Lower lobe of right lung (tissue), 2 donors: Measurements from ENCODE around the gene TAGLN2. TPM values are rescaled to one million over a fixed set of nuclear protein-coding genes. Genes with fewer than 3 reads are reported as not detected.
A peak's percentile ranks its signal among the peaks of the same experiment; 100 is the strongest.

Experiments used
- ATAC-seq, 2 donors: fragments of 200-7000 bp; cut with Tn5 transposase; one replicate each; pipeline ENCODE4 v1.9.1; 2020 to 2022; ENCODE audit warnings: mild to moderate bottlenecking in 2 of 2, moderate library complexity in 2 of 2
- DNase-seq: peaks from one replicate; pipeline ENCODE4 v3.0.0-alpha.2; 2020
- H3K27ac ChIP-seq: fragments of 200-600 bp; one replicate; pipeline ENCODE4 v1.8.0; 2022
- H3K27me3 ChIP-seq: fragments of 200-600 bp; one replicate; pipeline ENCODE4 v1.8.0; 2022; ENCODE audit warnings: low read depth
- H3K36me3 ChIP-seq: fragments of 200-600 bp; one replicate; pipeline ENCODE4 v1.8.0; 2022; ENCODE audit warnings: mild to moderate bottlenecking
- H3K4me1 ChIP-seq: fragments of 200-600 bp; one replicate; pipeline ENCODE4 v1.8.0; 2022
- H3K4me3 ChIP-seq: fragments of 200-600 bp; one replicate; pipeline ENCODE4 v1.8.0; 2022; ENCODE audit warnings: mild to moderate bottlenecking
- H3K9me3 ChIP-seq: fragments of 200-600 bp; one replicate; pipeline ENCODE4 v1.8.0; 2022
- CTCF ChIP-seq: fragments of 200-600 bp; IDR thresholded peaks from one replicate; pipeline ENCODE4 v1.8.0; 2022; ENCODE audit warnings: antibody characterized with exemption, mild to moderate bottlenecking
- intact Hi-C: fragments of 100-400 bp; cut with DNase I; formaldehyde crosslinking; loops from one replicate; pipeline ENCODE4 v1.11.0; 2022
- total RNA-seq: library from RNA; stranded (reverse); fragmentation: NEBNext Ultra II Directional; extraction: Animal tissue kit (Norgen Biotek cat#: 25700); gene quantifications from one replicate; pipeline ENCODE4 v1.2.1, GENCODE V29; 2021
- donor health status: DM: no; HTN: yes; CAD: no; lungs with severe emphysema.

The TAGLN2 gene
- total RNA-seq, 1 donor from 2014 or later, result 451 TPM

DNA sequence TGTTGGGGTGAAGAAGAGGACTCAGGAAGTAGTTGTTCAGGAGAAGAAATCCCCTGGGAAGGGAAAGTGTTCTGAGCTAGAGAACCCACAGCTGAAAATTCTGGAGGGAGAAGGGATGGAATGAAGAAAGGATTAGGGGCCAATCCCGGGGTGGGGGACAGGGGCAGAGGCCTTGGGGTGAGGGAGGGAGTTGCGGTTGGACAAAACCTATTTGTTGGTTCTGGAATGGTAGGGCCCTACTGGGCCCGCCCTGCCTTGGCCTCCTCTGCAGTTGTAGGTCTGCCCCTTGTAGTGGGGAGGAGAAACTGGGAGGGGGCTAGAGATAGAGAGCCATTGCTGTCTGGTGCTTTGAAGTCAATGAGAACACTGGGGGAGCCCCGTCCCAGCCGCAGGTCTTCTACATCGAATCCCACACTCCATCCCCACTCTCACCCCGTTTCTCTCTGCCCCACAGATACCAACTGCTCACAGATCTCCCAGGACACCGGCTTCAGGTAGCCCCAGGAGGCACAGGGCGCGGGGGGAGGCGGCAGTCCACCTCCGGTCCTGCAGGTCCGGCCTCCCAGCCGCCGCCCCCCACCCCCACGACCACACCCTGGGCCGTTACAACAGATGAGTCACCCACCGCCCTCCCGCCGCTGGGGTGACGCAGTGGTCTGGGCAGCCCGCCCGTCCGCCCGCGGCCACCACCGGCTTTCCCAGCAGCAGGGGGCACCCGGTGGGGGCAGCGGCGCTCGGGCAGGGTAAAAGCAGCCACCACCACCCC is 1.1 kb downstream of the TAGLN2 start:
- DNase-seq (peak; percentile 94), ATAC-seq (peak; percentile 82)
- Histone ChIP-seq H3K4me1 (peaks cover 55% of the 10 kb centered on the region), H3K4me3 (peak overlapping the region; percentile 94), H3K27me3 (no peaks in the 10 kb centered on the region), H3K36me3 (peaks cover 24% of the 10 kb centered on the region), H3K9me3 (no peaks in the 10 kb centered on the region), H3K27ac (peak overlapping the region; percentile 100)
- TF ChIP-seq CTCF, result peak; percentile 9
- intact Hi-C loops, result no loop called here

- intact Hi-C loops, result no loop called here
- peak; percentile 68 to 74 for ATAC-seq
Observed at GRCh38 chr1:159923203-159924024, 1.9 kb downstream of the TAGLN2 start.

DNA sequence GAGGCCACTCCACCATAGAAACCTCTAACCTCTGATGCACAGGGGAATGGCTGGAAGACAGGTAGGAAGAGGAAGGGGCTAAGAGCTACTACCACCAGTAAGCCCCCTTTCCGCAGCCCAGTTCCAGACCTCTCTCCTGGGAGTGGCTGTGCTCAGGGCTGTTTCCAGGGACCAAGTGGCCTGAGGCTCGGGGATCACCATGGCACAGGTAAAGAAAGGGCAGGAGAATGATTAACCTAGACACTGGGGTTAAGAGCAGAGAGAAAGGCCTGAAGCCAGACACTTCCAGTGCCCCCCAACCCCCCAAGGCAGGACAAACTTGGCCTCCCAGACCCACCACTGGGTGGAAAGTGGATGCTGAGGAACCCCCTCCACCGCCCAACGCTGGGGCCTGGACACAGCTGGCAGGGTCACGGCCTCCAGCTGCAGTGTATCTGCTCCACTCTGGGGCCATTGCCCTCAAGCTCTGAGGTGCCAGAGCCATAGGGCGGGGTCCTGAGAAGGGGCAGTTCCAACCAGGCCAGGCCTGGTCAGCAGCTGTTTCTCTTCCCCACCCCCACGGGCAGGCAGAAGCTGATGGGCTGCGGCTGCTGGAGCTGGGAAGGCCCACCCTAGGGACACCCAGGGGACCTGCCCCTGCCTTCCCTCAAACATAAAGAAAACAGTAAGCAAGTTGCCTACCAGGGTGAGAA is 2.6 kb downstream of the TAGLN2 start:
- Histone ChIP-seq H3K27me3 (no peaks in the 10 kb centered on the region), H3K9me3 (no peaks in the 10 kb centered on the region), H3K27ac (peak overlapping the region; percentile 100), H3K36me3 (peaks cover 40% of the 10 kb centered on the region), H3K4me3 (peak overlapping the region; percentile 94), H3K4me1 (peaks cover 71% of the 10 kb centered on the region)
- intact Hi-C loops, result no loop called here
- ATAC-seq (peak; percentile 4 to 29), DNase-seq (peak; percentile 81)
- TF ChIP-seq CTCF, result no peak

More at GRCh38 chr1:159923203-159924024, 1.9 kb downstream of the TAGLN2 start:
- peaks cover 63% of the 10 kb centered on the region for H3K4me1 ChIP-seq
- H3K4me3 ChIP-seq, result peak overlapping the region; percentile 94
- H3K9me3 ChIP-seq, result no peaks in the 10 kb centered on the region
- peak overlapping the region; percentile 100 for H3K27ac ChIP-seq
- no peaks in the 10 kb centered on the region for H3K27me3 ChIP-seq
- peak; percentile 93 for DNase-seq
- TF ChIP-seq CTCF, result no peak
- H3K36me3 ChIP-seq, result peaks cover 32% of the 10 kb centered on the region

DNA sequence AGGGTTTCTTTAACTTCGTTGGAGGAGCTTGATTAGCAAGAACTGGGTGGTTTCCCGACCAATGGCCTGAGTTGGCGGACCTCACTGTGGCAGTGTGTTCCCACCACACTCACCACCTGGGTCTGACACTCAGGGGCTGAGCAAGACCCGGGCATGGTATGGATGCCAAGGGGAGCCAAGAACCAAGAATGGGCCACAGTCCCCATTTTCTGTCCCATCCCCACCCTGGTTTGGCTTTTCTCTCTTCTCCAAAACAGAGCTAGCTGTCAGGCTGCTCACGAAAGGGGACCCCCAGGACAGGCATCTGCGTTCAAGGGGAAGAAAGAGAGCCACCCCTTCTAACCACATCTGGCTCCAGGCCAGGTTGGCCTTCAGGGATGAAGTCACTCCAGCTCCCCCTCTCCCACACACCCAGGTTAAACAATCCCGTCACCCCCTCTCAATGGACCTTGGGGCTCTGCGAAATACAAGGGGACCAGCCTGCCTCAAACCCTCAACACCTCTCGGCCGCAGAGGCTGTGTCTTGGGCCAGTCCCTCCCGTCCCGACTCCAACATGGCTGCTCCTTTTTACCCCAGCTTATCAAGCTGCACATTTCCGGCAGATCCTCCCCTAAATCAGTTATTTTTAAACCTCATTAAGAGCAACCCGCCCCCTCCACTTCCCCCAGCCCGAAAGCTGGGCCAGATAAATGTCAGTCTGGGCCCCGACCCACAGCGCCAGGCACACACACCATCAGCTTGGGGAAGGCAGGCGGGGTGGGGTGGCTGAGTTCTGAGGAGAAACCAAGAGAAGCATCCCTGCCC is 3.4 kb downstream of the TAGLN2 start:
- peak overlapping the region; percentile 100 for H3K27ac ChIP-seq
- no peak for TF ChIP-seq CTCF
- peaks cover 47% of the 10 kb centered on the region for H3K36me3 ChIP-seq
- no peak for DNase-seq
- no peaks in the 10 kb centered on the region for H3K27me3 ChIP-seq
- peaks cover 78% of the 10 kb centered on the region for H3K4me1 ChIP-seq
- ATAC-seq, result no peak
- intact Hi-C loops, result no loop called here
- H3K9me3 ChIP-seq, result no peaks in the 10 kb centered on the region
- peak overlapping the region; percentile 94 for H3K4me3 ChIP-seq

GRCh38 chr1:159921251-159921650 is 4.1 kb downstream of the TAGLN2 start:
- DNase-seq (no peak), ATAC-seq (no peak)
- TF ChIP-seq CTCF, result no peak
- intact Hi-C loops, result no loop called here
- H3K4me3 ChIP-seq, result peak overlapping the region; percentile 94
- peaks cover 52% of the 10 kb centered on the region for H3K36me3 ChIP-seq
- H3K4me1 ChIP-seq, result peaks cover 79% of the 10 kb centered on the region
- H3K9me3 ChIP-seq, result no peaks in the 10 kb centered on the region
- H3K27me3 ChIP-seq, result no peaks in the 10 kb centered on the region
- peak overlapping the region; percentile 100 for H3K27ac ChIP-seq
